SK-N-SH (cell line): ENCODE data around the gene SPATA20. TPM values are rescaled to one million over a fixed set of nuclear protein-coding genes. Genes with fewer than 3 reads are reported as not detected.

Experiments
- CTCF ChIA-PET: fragments of 300-600, 350-600 bp; formaldehyde crosslinking; extraction: SDS; loops from one replicate; lab custom pipeline; 2021; lab: Yijun Ruan, JAX
- POLR2A ChIA-PET: fragments of 350-600 bp; sonication (Branson Sonifier 250); formaldehyde crosslinking; extraction: SDS; loops from one replicate; lab custom pipeline; 2020; ENCODE audit warnings: antibody characterized with exemption, inconsistent platforms; lab: Yijun Ruan, JAX
- DNase-seq: peaks from one replicate; pipeline ENCODE4 v3.0.0; 2012
- H2AFZ ChIP-seq: fragments of 200-600 bp; sonication (generic); 2 replicates; pipeline ENCODE4 v1.8.1; 2016; ENCODE audit warnings: antibody characterized with exemption, mild to moderate bottlenecking, low read depth
- H3F3A ChIP-seq: fragments of 200-600 bp; sonication (generic); replicated peaks from 2 replicates; pipeline ENCODE3; 2016; ENCODE audit warnings: antibody characterized with exemption, mild to moderate bottlenecking; ENCODE audit not compliant: insufficient read depth
- H3K27ac ChIP-seq, 2 experiments: fragments of 200-500 bp in 1 of 2; fragments of 200-600 bp in 1 of 2; sonication (Bioruptor generic) in 1 of 2; sonication (generic), shearing (Covaris generic) in 1 of 2; 2 replicates each; pipeline versions ENCODE4 v1.5.1 to v1.6.1; 2014 to 2016; ENCODE audit warnings: low read depth in 2 of 2, inconsistent platforms in 1 of 2, low read length in 1 of 2, mild to moderate bottlenecking in 1 of 2, mixed read lengths in 1 of 2
- H3K27me3 ChIP-seq: fragments of 200-600 bp; sonication (generic), shearing (Covaris generic); 2 replicates; pipeline ENCODE4 v1.6.1; 2016; ENCODE audit warnings: mixed run types; ENCODE audit not compliant: insufficient read depth
- H3K36me3 ChIP-seq, 2 experiments: fragments of 200-500 bp in 1 of 2; fragments of 200-600 bp in 1 of 2; sonication (Bioruptor generic) in 1 of 2; sonication (generic) in 1 of 2; replicated peaks in 1 of 2; 2 replicates each; pipeline versions ENCODE3 to v1.5.1; 2014 to 2016; ENCODE audit warnings: low read length in 1 of 2, mild to moderate bottlenecking in 1 of 2; ENCODE audit not compliant: insufficient read depth in 2 of 2, control insufficient read depth in 1 of 2
- H3K4me1 ChIP-seq, 2 experiments: fragments of 200-500 bp in 1 of 2; fragments of 200-600 bp in 1 of 2; sonication (Bioruptor generic) in 1 of 2; sonication (generic), shearing (Covaris generic) in 1 of 2; 2 replicates each; pipeline versions ENCODE4 v1.5.1 to v1.6.1; 2014 to 2016; ENCODE audit warnings: low read depth in 1 of 2, low read length in 1 of 2, mixed run types in 1 of 2; ENCODE audit not compliant: insufficient read depth in 2 of 2, control insufficient read depth in 1 of 2
- H3K4me2 ChIP-seq: fragments of 200-600 bp; sonication (generic), shearing (Covaris generic); 2 replicates; pipeline ENCODE4 v1.6.1; 2017; ENCODE audit warnings: mixed run types
- H3K4me3 ChIP-seq, 2 experiments: fragments of 200-500 bp in 1 of 2; fragments of 200-600 bp in 1 of 2; sonication (Bioruptor generic) in 1 of 2; sonication (generic), shearing (Covaris generic) in 1 of 2; 2 replicates each; pipeline versions ENCODE4 v1.5.1 to v1.8.1; 2014 to 2016; ENCODE audit warnings: low read depth in 2 of 2, inconsistent platforms in 1 of 2, low read length in 1 of 2, mild to moderate bottlenecking in 1 of 2, mixed read lengths in 1 of 2, moderate library complexity in 1 of 2
- H3K79me2 ChIP-seq: fragments of 200-600 bp; sonication (generic); 2 replicates; pipeline ENCODE4 v1.8.1; 2017; ENCODE audit warnings: mild to moderate bottlenecking; ENCODE audit not compliant: insufficient read depth
- H3K9ac ChIP-seq: fragments of 200-600 bp; sonication (generic); 2 replicates; pipeline ENCODE4 v1.6.1; 2017; ENCODE audit warnings: mixed run types
- H3K9me2 ChIP-seq: fragments of 200-600 bp; sonication (generic); 2 replicates; pipeline ENCODE4 v1.6.1; 2017; ENCODE audit warnings: mixed run types
- H3K9me3 ChIP-seq: fragments of 200-600 bp; sonication (generic); 2 replicates; pipeline ENCODE4 v1.6.1; 2017; ENCODE audit warnings: mixed run types, mild to moderate bottlenecking, moderate library complexity
- H4K20me1 ChIP-seq: fragments of 200-600 bp; sonication (generic); 2 replicates; pipeline ENCODE4 v1.6.1; 2017; ENCODE audit warnings: mild to moderate bottlenecking, mixed run types; ENCODE audit not compliant: insufficient read depth
- CTCF ChIP-seq: fragments of 200-600 bp; sonication (generic); IDR thresholded peaks from 2 replicates; pipeline ENCODE4 v1.6.1; 2017; ENCODE audit warnings: antibody characterized with exemption, mild to moderate bottlenecking, moderate library complexity
- GABPA ChIP-seq: IDR thresholded peaks from 2 replicates; pipeline ENCODE4 v1.4.0; 2012; ENCODE audit warnings: low read depth, mild to moderate bottlenecking
- GATA2 ChIP-seq: sonication (generic); formaldehyde crosslinking; IDR thresholded peaks from 2 replicates; pipeline ENCODE4 v1.5.0; 2020; ENCODE audit warnings: mild to moderate bottlenecking, missing genetic modification reagents
- IRF3 ChIP-seq: fragments of 150-350 bp; IDR thresholded peaks from 2 replicates; pipeline ENCODE4 v1.6.1; 2016; ENCODE audit warnings: mild to moderate bottlenecking, low read depth, low read length
- MAX ChIP-seq: IDR thresholded peaks from 2 replicates; pipeline ENCODE4 v1.4.0; 2012; ENCODE audit warnings: low read depth
- PBX3 ChIP-seq: IDR thresholded peaks from 2 replicates; pipeline ENCODE4; 2012
- RAD21 ChIP-seq: IDR thresholded peaks from 2 replicates; pipeline ENCODE4 v1.6.1; 2012; ENCODE audit warnings: mild to moderate bottlenecking, low read length
- RFX5 ChIP-seq: IDR thresholded peaks from 2 replicates; pipeline ENCODE4 v1.6.1; 2012; ENCODE audit warnings: mild to moderate bottlenecking, improper control_type of control experiment, low read length
- WGBS: methylation state at CpG from one replicate; pipeline ENCODE4 v1.1.6; 2017; ENCODE audit warnings: low lambda C conversion rate; 5-methylcytosine and 5-hydroxymethylcytosine counted together
- polyA plus RNA-seq, 3 experiments: library from polyadenylated mRNA; depleted of rRNA; stranded (reverse); fragments of >200 nt; gene quantifications; 2 replicates each; pipeline ENCODE4 v1.2.3, GENCODE V29; 2012

Gene SPATA20
- polyA plus RNA-seq, 1 of the 3 experiments (the other 2 are of a cell fraction) = 92.0 TPM

- Histone ChIP-seq H3K4me2 (no peak overlapping the region), H3K27ac (peak overlapping the region in 1 of 2 experiments; percentile 41; a peak in 2 of 4 replicates), H3K9me3 (no peaks in the 10 kb centered on the region), H3K36me3 (no peaks in the 10 kb centered on the region), H2AFZ (no peak overlapping the region), H3F3A (no peaks in the 10 kb centered on the region), H3K4me3 (no peak overlapping the region), H3K4me1 (peaks cover 11 to 70% of the 10 kb centered on the region in 2 experiments), H4K20me1 (no peaks in the 10 kb centered on the region), H3K9me2 (no peaks in the 10 kb centered on the region), H3K27me3 (no peaks in the 10 kb centered on the region), H3K79me2 (no peaks in the 10 kb centered on the region), H3K9ac (no peak overlapping the region)
- TF ChIP-seq RAD21 = no peak
- TF ChIP-seq RFX5 = no peak
- no peak for TF ChIP-seq PBX3
- no peak for TF ChIP-seq IRF3
- no peak for TF ChIP-seq GATA2 (CRISPR knock-in tag)
- no peak for TF ChIP-seq MAX
- TF ChIP-seq GABPA = no peak
- DNase-seq = no peak
- POLR2A ChIA-PET = interaction anchor here (0.6 to 1.9 kb wide), 4 partner anchors 10 to 46 kb away, joined by 3 to 6 read pairs (median 4); no protein-coding TSS in a partner anchor
- CTCF ChIA-PET = interaction anchor here (0.6 to 22.2 kb wide), 8 partner anchors 9 to 78 kb away, joined by 3 to 402 read pairs (median 11); partner anchors contain the start of genes ABCC3 and CACNA1G
- WGBS = 90% methylated on average over 18 of the region's 18 CpGs
Observed at GRCh38 chr17:50602836-50603235, 55.9 kb downstream of the SPATA20 start.

GRCh38 chr17:50603340-50603739 lies 56.4 kb downstream of the SPATA20 start:
- H3K4me3 ChIP-seq = no peak overlapping the region
- H2AFZ ChIP-seq = no peak overlapping the region
- WGBS = 72% methylated on average over 6 of the region's 9 CpGs
- H3K79me2 ChIP-seq = no peaks in the 10 kb centered on the region
- no peaks in the 10 kb centered on the region for H3F3A ChIP-seq
- H3K4me2 ChIP-seq = no peak overlapping the region
- no peaks in the 10 kb centered on the region for H3K36me3 ChIP-seq
- peak; percentile 76 for DNase-seq
- H4K20me1 ChIP-seq = no peaks in the 10 kb centered on the region
- CTCF ChIA-PET = interaction anchor here (0.8 to 22.2 kb wide), 8 partner anchors 9 to 57 kb away, joined by 3 to 402 read pairs (median 13); partner anchors contain the start of genes ABCC3 and CACNA1G
- POLR2A ChIA-PET = interaction anchor here (1.9 kb wide), 1 partner anchor 24 kb away, joined by 6 read pairs; no protein-coding TSS in a partner anchor
- H3K27ac ChIP-seq = no peak overlapping the region; a peak in 1 of 4 replicates
- H3K9ac ChIP-seq = no peak overlapping the region
- H3K9me2 ChIP-seq = no peaks in the 10 kb centered on the region
- no peaks in the 10 kb centered on the region for H3K27me3 ChIP-seq
- TF ChIP-seq MAX (no peak), CTCF (peak; percentile 38; the same call in 1 of the 2 replicates)
- H3K4me1 ChIP-seq = peaks cover 11 to 70% of the 10 kb centered on the region in 2 experiments
- H3K9me3 ChIP-seq = no peaks in the 10 kb centered on the region
